Fibroblast of lung (primary cell): ENCODE results near the gene SNRPA. TPM values are rescaled to one million over a fixed set of nuclear protein-coding genes. Genes with fewer than 3 reads are reported as not detected.

Source experiments
- DNase-seq, 2 donors: peaks; one replicate each; pipeline versions ENCODE4 v3.0.0 to v3.0.0-alpha.2; 2010; ENCODE audit warnings: low read depth in 2 of 2
- H2AFZ ChIP-seq: 2 replicates; pipeline ENCODE4 v1.5.1; 2012; ENCODE audit warnings: low read length, control low read depth, inconsistent platforms
- H3K27ac ChIP-seq: 2 replicates; pipeline ENCODE4 v1.5.1; 2011; ENCODE audit warnings: low read length, control low read depth; ENCODE audit not compliant: insufficient read depth
- H3K27me3 ChIP-seq: 2 replicates; pipeline ENCODE4 v1.5.1; 2011; ENCODE audit warnings: mild to moderate bottlenecking, low read length; ENCODE audit not compliant: control insufficient read depth, insufficient read depth
- H3K36me3 ChIP-seq: 2 replicates; pipeline ENCODE4 v1.5.1; 2011; ENCODE audit warnings: low read length; ENCODE audit not compliant: control insufficient read depth, insufficient read depth
- H3K4me1 ChIP-seq: 2 replicates; pipeline ENCODE4 v1.5.1; 2011; ENCODE audit warnings: low read length; ENCODE audit not compliant: control insufficient read depth, insufficient read depth; ENCODE audit errors: extremely low read depth
- H3K4me2 ChIP-seq: 2 replicates; pipeline ENCODE4 v1.5.1; 2011; ENCODE audit warnings: low read length, control low read depth; ENCODE audit not compliant: insufficient read depth; ENCODE audit errors: extremely low read depth
- H3K4me3 ChIP-seq, 4 experiments: fragments of 200-600 bp in 1 of 4; sonication (generic) in 1 of 4; replicated peaks in 1 of 4; 2 replicates each; pipeline ENCODE4 v1.5.1; 2011 to 2016; ENCODE audit warnings: low read length in 4 of 4, low read depth in 3 of 4, mild to moderate bottlenecking in 3 of 4, control low read depth in 2 of 4, inconsistent platforms in 1 of 4, mixed read lengths in 1 of 4; ENCODE audit not compliant: insufficient read depth in 1 of 4; ENCODE audit errors: control extremely low read depth in 1 of 4
- H3K79me2 ChIP-seq: 2 replicates; pipeline ENCODE4 v1.5.1; 2012; ENCODE audit warnings: mild to moderate bottlenecking, low read length, inconsistent platforms; ENCODE audit not compliant: control insufficient read depth, insufficient read depth
- H3K9ac ChIP-seq: 2 replicates; pipeline ENCODE4 v1.5.1; 2011; ENCODE audit warnings: mild to moderate bottlenecking, low read length, control low read depth; ENCODE audit not compliant: insufficient read depth
- H3K9me3 ChIP-seq: 2 replicates; pipeline ENCODE4 v1.5.1; 2012; ENCODE audit warnings: low read depth, low read length; ENCODE audit not compliant: control insufficient read depth, insufficient read depth
- H4K20me1 ChIP-seq: 2 replicates; pipeline ENCODE4 v1.5.1; 2011; ENCODE audit warnings: low read length; ENCODE audit not compliant: control insufficient read depth, insufficient read depth; ENCODE audit errors: extremely low read depth
- CTCF ChIP-seq, 2 donors: IDR thresholded peaks in 1 of 2; conservative IDR thresholded peaks in 1 of 2; 1 replicate in 1 of 2; 2 replicates in 1 of 2; pipeline ENCODE4 v1.5.1; 2011 to 2012; ENCODE audit warnings: low read length in 2 of 2, control low read depth in 1 of 2, inconsistent platforms in 1 of 2, low read depth in 1 of 2, mild to moderate bottlenecking in 1 of 2
- EZH2 ChIP-seq: IDR thresholded peaks from 2 replicates; pipeline ENCODE4 v1.5.1; 2012; ENCODE audit warnings: low read length, control low read depth, mild to moderate bottlenecking; ENCODE audit errors: missing control alignments
- polyA plus RNA-seq, 2 donors: library from polyadenylated mRNA; depleted of rRNA in 1 of 2; stranded (reverse) in 1 of 2; unstranded in 1 of 2; fragments of >200 nt; gene quantifications; 2 replicates each; pipeline ENCODE4 v1.2.1, GENCODE V29; 2011 to 2012; ENCODE audit warnings: missing spikeins in 1 of 2
- total RNA-seq: library from RNA; depleted of rRNA; stranded (reverse); fragments of >200 nt; gene quantifications from 2 replicates; pipeline ENCODE4 v1.2.1, GENCODE V29; 2014

Gene SNRPA
- total and polyA plus RNA-seq, 2 donors (not counting 1 experiment from before 2014, with no cell fraction given): 41.9 to 74.4 TPM

GRCh38 chr19:40800997-40801377, 50.0 kb downstream of the SNRPA start:
- Histone ChIP-seq H3K4me3 (peak overlapping the region; percentile 22 to 83 (median 80)), H2AFZ (no peak overlapping the region), H4K20me1 (peaks cover 4% of the 10 kb centered on the region), H3K9ac (no peak overlapping the region), H3K36me3 (peaks cover 24% of the 10 kb centered on the region), H3K9me3 (no peaks in the 10 kb centered on the region), H3K27ac (no peak overlapping the region), H3K4me2 (peak overlapping the region; percentile 92), H3K79me2 (peaks cover 65% of the 10 kb centered on the region), H3K27me3 (no peaks in the 10 kb centered on the region), H3K4me1 (peaks cover 45% of the 10 kb centered on the region)
- TF ChIP-seq EZH2 (no peak), CTCF (conservative IDR thresholded peaks at IDR 0.05 in 1 of 2, IDR thresholded peaks at IDR 0.05 in 1 of 2; ENCODE audit: low read depth in 1 of 2, low read length in 2 of 2) (no peak)
- no peak for DNase-seq

DNA sequence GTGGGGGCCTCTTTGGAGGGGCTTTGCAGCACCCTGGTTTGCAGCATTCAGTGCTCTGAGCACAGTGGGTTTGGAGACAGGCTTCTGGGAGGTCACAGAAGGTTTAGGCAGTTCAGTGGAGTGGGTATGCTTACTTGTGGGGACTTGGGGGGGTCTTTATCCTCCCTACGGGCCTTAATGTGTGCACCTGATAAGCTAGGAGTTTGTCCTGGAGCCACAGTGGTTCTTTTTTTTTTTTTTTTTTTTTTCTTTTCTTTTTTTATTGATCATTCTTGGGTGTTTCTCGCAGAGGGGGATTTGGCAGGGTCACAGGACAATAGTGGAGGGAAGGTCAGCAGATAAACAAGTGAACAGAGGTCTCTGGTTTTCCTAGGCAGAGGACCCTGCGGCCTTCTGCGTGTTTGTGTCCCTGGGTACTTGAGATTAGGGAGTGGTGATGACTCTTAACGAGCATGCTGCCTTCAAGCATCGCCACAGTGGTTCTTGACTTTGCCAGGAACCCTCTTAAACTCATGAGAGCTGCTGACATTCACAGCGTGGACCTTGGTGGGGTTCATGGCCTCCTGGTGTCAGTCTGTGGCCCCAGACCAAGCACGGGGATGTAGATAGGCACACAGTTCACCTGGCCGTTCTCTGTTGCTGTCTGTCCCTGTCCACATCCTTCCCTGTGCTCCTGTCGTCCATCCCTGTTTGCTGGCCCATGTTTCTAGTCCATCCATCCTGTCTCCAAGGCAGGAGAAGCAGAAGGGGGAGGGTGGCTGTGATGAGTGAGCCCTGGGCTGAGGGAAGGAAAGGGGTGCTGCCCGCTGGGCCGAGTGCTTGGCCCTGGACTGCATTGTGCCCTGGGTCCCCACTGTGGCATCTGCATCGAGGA, 50.7 kb downstream of the SNRPA start:
- Histone ChIP-seq H3K4me2 (peak overlapping the region; percentile 92), H3K27ac (peak overlapping the region; percentile 0), H3K27me3 (no peaks in the 10 kb centered on the region), H2AFZ (no peak overlapping the region), H3K4me3 (peak overlapping the region; percentile 24 to 83 (median 64)), H3K79me2 (peaks cover 72% of the 10 kb centered on the region), H3K36me3 (peaks cover 24% of the 10 kb centered on the region), H3K9me3 (no peaks in the 10 kb centered on the region), H3K9ac (no peak overlapping the region), H3K4me1 (peaks cover 51% of the 10 kb centered on the region), H4K20me1 (peaks cover 4% of the 10 kb centered on the region)
- no peak for DNase-seq
- TF ChIP-seq CTCF (conservative IDR thresholded peaks at IDR 0.05 in 1 of 2, IDR thresholded peaks at IDR 0.05 in 1 of 2; ENCODE audit: low read depth in 1 of 2, low read length in 2 of 2): no peak
- no peak for TF ChIP-seq EZH2

- TF ChIP-seq CTCF (conservative IDR thresholded peaks at IDR 0.05 in 1 of 2, IDR thresholded peaks at IDR 0.05 in 1 of 2; ENCODE audit: low read depth in 1 of 2, low read length in 2 of 2) (no peak), EZH2 (no peak)
- DNase-seq: no peak
- peaks cover 51% of the 10 kb centered on the region for H3K4me1 ChIP-seq
- H3K4me2 ChIP-seq: peak overlapping the region; percentile 77
- peaks cover 29% of the 10 kb centered on the region for H3K36me3 ChIP-seq
- H3K9me3 ChIP-seq: no peaks in the 10 kb centered on the region
- peak overlapping the region; percentile 8 to 83 (median 37) for H3K4me3 ChIP-seq
- peak overlapping the region; percentile 62 for H3K27ac ChIP-seq
- peak overlapping the region; percentile 32 for H3K9ac ChIP-seq
- H3K79me2 ChIP-seq: peaks cover 78% of the 10 kb centered on the region
- no peak overlapping the region for H2AFZ ChIP-seq
- H3K27me3 ChIP-seq: no peaks in the 10 kb centered on the region
- peaks cover 4% of the 10 kb centered on the region for H4K20me1 ChIP-seq
These were observed 51.5 kb downstream of the SNRPA start for GRCh38 chr19:40802300-40803169.
